Keratinocyte (primary cell): ENCODE data around the gene DBI. TPM values are rescaled to one million over a fixed set of nuclear protein-coding genes. Genes with fewer than 3 reads are reported as not detected.
"Not testable (repeated sequence)": the region's sequence is repeated elsewhere in the genome, so short reads cannot be mapped to it uniquely, and the experiment has no call there.

Source experiments
- DNase-seq: peaks from one replicate; pipeline ENCODE4 v3.0.0-alpha.2; 2011; ENCODE audit warnings: low read depth, missing footprints, low spot score
- FAIRE-seq: peaks from 2 replicates; lab custom pipeline; 2011; peaks lifted over from hg19 to GRCh38; lab: Jason Lieb, UNC
- H2AFZ ChIP-seq: 2 replicates; pipeline ENCODE4 v1.6.0; 2012; ENCODE audit warnings: low read length, control low read depth, inconsistent platforms; ENCODE audit not compliant: control insufficient read depth
- H3K27ac ChIP-seq: 2 replicates; pipeline ENCODE4 v1.5.1; 2011; ENCODE audit warnings: low read length; ENCODE audit not compliant: control insufficient read depth, insufficient read depth
- H3K27me3 ChIP-seq: 3 replicates; pipeline ENCODE4 v1.6.0; 2011; ENCODE audit warnings: low read length; ENCODE audit not compliant: control insufficient read depth, insufficient read depth; ENCODE audit errors: extremely low read depth
- H3K36me3 ChIP-seq, 2 experiments: 2 replicates in 1 of 2; 3 replicates in 1 of 2; pipeline ENCODE4 v1.5.1; 2011; ENCODE audit warnings: low read length in 2 of 2, mild to moderate bottlenecking in 1 of 2; ENCODE audit not compliant: control insufficient read depth in 2 of 2, insufficient read depth in 2 of 2; ENCODE audit errors: extremely low read depth in 1 of 2
- H3K4me1 ChIP-seq: 3 replicates; pipeline ENCODE4 v1.5.1; 2011; ENCODE audit warnings: low read length; ENCODE audit not compliant: control insufficient read depth, insufficient read depth; ENCODE audit errors: extremely low read depth
- H3K4me2 ChIP-seq: 3 replicates; pipeline ENCODE4 v1.6.0; 2011; ENCODE audit warnings: low read depth, low read length; ENCODE audit not compliant: control insufficient read depth, insufficient read depth; ENCODE audit errors: extremely low read depth
- H3K4me3 ChIP-seq, 3 experiments: fragments of 200-600 bp in 1 of 3; sonication (generic) in 1 of 3; 2 replicates in 2 of 3; 3 replicates in 1 of 3; pipeline ENCODE4 v1.5.1; 2011 to 2016; ENCODE audit warnings: low read length in 3 of 3, mild to moderate bottlenecking in 3 of 3, control low read depth in 2 of 3, inconsistent platforms in 1 of 3, low read depth in 1 of 3, mixed read lengths in 1 of 3, mixed run types in 1 of 3, moderate library complexity in 1 of 3; ENCODE audit not compliant: control insufficient read depth in 2 of 3, insufficient read depth in 2 of 3; ENCODE audit errors: extremely low read depth in 1 of 3
- H3K79me2 ChIP-seq: 2 replicates; pipeline ENCODE4 v1.6.0; 2012; ENCODE audit warnings: low read length; ENCODE audit not compliant: control insufficient read depth, insufficient read depth
- H3K9ac ChIP-seq: 3 replicates; pipeline ENCODE4 v1.6.0; 2011; ENCODE audit warnings: low read length; ENCODE audit not compliant: control insufficient read depth, insufficient read depth; ENCODE audit errors: extremely low read depth
- H3K9me1 ChIP-seq: 3 replicates; pipeline ENCODE4 v1.6.0; 2011; ENCODE audit warnings: low read length; ENCODE audit not compliant: control insufficient read depth, insufficient read depth; ENCODE audit errors: extremely low read depth
- H3K9me3 ChIP-seq: 2 replicates; pipeline ENCODE4 v1.5.1; 2012; ENCODE audit warnings: low read depth, low read length; ENCODE audit not compliant: control insufficient read depth
- H4K20me1 ChIP-seq: 3 replicates; pipeline ENCODE4 v1.6.0; 2011; ENCODE audit warnings: low read length; ENCODE audit not compliant: control insufficient read depth, insufficient read depth; ENCODE audit errors: extremely low read depth
- CTCF ChIP-seq, 3 experiments: IDR thresholded peaks in 1 of 3; conservative IDR thresholded peaks in 1 of 3; optimal IDR thresholded peaks in 1 of 3; 2 replicates in 2 of 3; 3 replicates in 1 of 3; pipeline versions ENCODE3 to v1.5.1; 2011; ENCODE audit warnings: low read length in 3 of 3, mild to moderate bottlenecking in 3 of 3, moderate library complexity in 2 of 3, control low read depth in 1 of 3, inconsistent platforms in 1 of 3; ENCODE audit not compliant: insufficient read depth in 2 of 3; ENCODE audit errors: extremely low read depth in 1 of 3
- EZH2 ChIP-seq: IDR thresholded peaks from one replicate; pipeline ENCODE4 v1.6.1; 2012; ENCODE audit warnings: inconsistent platforms, mild to moderate bottlenecking, low read length, moderate library complexity
- dilution Hi-C: fragments of 300-500 bp; cut with MboI; formaldehyde crosslinking; loops from one replicate; pipeline ENCODE4 v1.7.0; 2020; ENCODE audit warnings: low sequenced_read_pairs; ENCODE audit not compliant: extremely low pct_ligation_motif_present
- polyA plus RNA-seq, 5 experiments: library from polyadenylated mRNA; depleted of rRNA in 3 of 5; stranded (reverse) in 3 of 5; stranded (forward) in 1 of 5; unstranded in 1 of 5; fragments of >200 nt; gene quantifications; 1 replicate in 1 of 5; 2 replicates in 3 of 5; 3 replicates in 1 of 5; pipeline versions ENCODE4 v1.2.1 to v1.2.3, GENCODE V29; 2011 to 2012; ENCODE audit warnings: missing spikeins in 2 of 5, low read depth in 1 of 5, low replicate concordance in 1 of 5

DBI gene
- polyA plus RNA-seq, 1 donor (not counting 4 experiments of a cell fraction or from before 2014, with no cell fraction given), result 590 TPM

GRCh38 chr2:119402645-119403560 lies 36.1 kb downstream of the DBI start:
- no peak overlapping the region for H3K4me2 ChIP-seq
- TF ChIP-seq CTCF (optimal IDR thresholded peaks at IDR 0.05 in 1 of 3, IDR thresholded peaks at IDR 0.05 in 1 of 3, conservative IDR thresholded peaks at IDR 0.05 in 1 of 3; ENCODE audit: extremely low read depth in 1 of 3, insufficient read depth in 2 of 3, low read length in 3 of 3) (no peak), EZH2 (no peak)
- no peak overlapping the region for H3K9ac ChIP-seq
- H3K27me3 ChIP-seq, result peaks cover 3% of the 10 kb centered on the region
- H3K9me3 ChIP-seq, result no peaks in the 10 kb centered on the region
- no peak for FAIRE-seq
- peaks cover 6% of the 10 kb centered on the region for H3K9me1 ChIP-seq
- H3K4me1 ChIP-seq, result peaks cover 12% of the 10 kb centered on the region
- H3K36me3 ChIP-seq, result no peaks in the 10 kb centered on the region
- no peak overlapping the region for H3K27ac ChIP-seq
- no peak overlapping the region for H3K4me3 ChIP-seq
- no peaks in the 10 kb centered on the region for H3K79me2 ChIP-seq
- no peak overlapping the region for H2AFZ ChIP-seq
- no peaks in the 10 kb centered on the region for H4K20me1 ChIP-seq
- DNase-seq, result no peak
- dilution Hi-C loops, result no loop called here

- H3K79me2 ChIP-seq, H3K36me3 ChIP-seq, H3K4me3 ChIP-seq, H3K27me3 ChIP-seq, H3K9me3 ChIP-seq, H2AFZ ChIP-seq, FAIRE-seq, H3K4me1 ChIP-seq, H3K9me1 ChIP-seq, DNase-seq, H3K27ac ChIP-seq, H4K20me1 ChIP-seq, H3K9ac ChIP-seq, H3K4me2 ChIP-seq, dilution Hi-C loops: not testable (repeated sequence)
Measured at GRCh38 chr2:119403618-119404017, 36.8 kb downstream of the DBI start.
